ENCODE results near the gene HSD11B1.

The HSD11B1 gene

DNA sequence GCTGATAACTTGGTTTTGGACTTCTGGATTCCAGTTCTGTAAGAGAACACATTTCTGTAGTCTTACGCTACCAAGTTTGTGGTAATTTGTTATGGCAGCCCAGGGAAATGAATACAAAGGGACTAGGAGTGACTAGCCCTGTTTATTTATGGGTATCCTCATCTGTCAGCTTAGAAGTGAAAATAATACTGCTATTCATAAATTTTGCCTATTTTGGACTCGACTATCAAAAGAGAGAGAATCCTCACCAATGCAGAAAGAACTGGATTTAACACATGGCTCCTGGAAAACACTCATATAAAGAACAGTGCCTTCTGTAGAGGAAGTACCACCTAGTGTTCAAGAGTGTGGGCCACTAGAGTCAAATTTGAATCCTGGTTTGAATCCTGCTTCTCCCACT lies 22.6 kb downstream of the HSD11B1 start:
- DNase-seq (ENCODE audit: low spot score): no peak

GRCh38 chr1:209727785-209728184 lies 23.1 kb downstream of the HSD11B1 start:
- no peak for DNase-seq (ENCODE audit: low spot score)

- DNase-seq (ENCODE audit: low spot score): no peak
These were observed 23.8 kb downstream of the HSD11B1 start for GRCh38 chr1:209728466-209728865.

DNA sequence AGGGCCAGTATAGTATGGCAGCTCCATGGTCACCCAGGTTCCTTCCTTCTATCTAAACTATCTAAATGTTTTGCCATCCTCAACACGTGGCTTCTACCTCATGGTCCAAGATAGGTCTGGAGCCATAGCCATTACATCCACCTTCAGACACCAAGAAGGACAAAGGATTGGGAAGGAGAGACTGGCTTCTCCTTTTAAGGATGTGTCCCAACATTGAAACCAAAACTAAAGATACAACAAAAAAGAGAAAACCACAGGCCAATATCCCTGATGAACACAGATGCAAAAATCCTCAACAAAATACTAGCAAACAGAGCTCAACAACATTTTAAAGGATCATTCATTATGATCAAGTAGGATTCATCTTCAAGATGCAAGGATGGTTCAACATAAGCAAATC lies 24.8 kb downstream of the HSD11B1 start:
- DNase-seq (ENCODE audit: low spot score): no peak

- DNase-seq (ENCODE audit: low spot score): no peak
These were observed 28.1 kb downstream of the HSD11B1 start for GRCh38 chr1:209732725-209733124.

DNA sequence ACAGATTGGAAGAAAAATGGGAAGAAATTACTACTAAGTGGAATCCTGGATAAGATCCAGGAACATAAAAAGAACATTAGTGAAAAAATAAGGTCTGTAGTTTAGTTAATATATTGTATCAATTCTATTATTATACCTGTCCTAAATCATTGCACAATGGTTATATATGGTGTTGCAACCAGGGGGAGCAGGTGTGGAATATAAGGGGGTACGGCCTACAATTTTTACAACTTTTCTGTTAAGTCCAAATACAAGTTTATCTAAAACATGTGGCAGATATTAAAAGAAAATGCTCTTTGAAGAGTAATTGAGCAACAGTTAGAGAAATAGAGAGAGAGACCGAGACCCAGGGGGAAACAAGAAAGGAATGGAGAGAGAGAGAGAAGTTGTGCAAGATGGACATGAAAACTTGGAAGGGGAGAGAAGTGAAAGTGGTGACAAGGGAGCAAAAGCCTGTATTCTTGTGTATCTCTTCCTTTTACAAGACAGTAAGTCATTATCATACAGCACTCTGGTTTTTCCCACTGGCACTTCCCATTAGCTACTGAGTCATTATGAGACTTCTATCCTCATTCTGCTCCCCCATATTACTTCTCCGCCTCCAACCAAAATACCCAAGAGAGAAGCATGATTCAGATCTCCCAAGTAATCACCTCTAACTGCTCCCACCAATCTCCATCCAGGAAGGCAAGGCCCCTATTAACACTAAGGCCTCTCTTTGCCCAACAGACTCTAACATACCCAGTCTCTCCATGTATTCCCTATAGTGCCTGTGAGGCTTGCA lies 29.0 kb downstream of the HSD11B1 start:
- no peak for DNase-seq (ENCODE audit: low spot score)

DNA sequence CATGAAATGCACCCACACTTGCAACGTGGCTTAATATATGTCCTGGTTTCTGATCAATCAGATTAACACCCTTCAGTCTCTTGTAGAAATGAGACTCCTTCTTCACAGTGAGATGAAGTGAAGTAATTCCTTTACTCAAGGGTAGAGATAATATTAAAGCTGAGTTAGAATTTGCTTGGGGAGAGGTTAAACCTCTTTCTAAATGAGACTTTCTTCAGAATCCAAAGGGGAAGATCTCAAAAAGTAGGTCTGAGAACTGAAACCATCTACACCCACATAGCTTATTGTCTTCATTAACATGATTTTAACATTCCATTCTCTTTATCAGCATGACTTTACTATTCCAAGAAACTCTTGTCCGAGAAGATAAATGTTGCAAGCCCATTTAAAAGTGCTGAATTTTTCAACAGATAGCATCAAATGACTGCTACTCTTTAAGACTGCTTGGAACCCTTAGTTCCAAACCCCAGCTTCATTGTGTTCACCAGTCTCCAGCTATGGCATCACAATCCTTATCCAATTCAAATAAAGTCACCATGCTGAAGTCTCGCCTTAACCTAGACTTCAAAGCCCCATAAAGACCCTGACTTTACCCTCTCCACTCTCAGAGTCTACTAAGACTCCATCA lies 32.0 kb downstream of the HSD11B1 start:
- no peak for DNase-seq (ENCODE audit: low spot score)

DNA sequence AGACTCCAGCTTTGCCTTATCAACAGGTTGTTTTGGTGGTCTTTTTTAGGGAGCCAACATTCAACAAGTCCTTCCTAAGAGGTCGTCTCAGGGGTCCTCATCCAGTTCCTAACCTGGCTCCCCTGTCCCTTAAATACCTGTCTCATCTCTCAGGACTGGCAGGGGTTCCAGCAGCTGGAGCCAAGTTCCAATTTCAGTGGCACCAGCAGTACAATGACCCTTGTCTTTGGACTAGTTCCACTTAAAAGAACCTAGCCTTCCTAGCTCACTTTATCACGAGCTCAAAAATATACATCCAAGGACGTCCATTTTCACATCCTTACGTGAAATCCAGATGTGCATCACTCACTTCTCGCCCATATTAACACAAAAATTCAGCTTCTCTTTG lies 32.5 kb downstream of the HSD11B1 start:
- DNase-seq (ENCODE audit: low spot score): no peak

DNA sequence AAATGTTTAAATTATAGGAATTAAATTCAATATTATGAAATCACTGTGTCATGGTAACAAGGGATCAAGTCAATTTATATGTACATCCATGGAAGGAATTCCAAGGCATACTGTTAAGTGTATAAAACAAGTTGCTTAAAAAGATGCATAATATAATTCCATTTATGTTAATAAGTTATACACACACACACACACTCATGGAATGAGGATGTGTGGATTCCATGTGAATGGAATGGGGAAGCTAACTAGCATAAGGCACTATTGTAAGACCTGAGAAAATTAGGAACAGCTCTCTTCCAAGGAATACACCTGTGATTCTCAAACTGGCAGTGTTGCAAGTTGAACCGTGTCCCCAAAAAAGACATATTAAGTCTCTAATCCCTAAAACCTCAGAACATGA lies 33.6 kb downstream of the HSD11B1 start:
- no peak for DNase-seq (ENCODE audit: low spot score)

GRCh38 chr1:209741193-209741592 lies 36.5 kb downstream of the HSD11B1 start:
- no peak for DNase-seq (ENCODE audit: low spot score)

DNA sequence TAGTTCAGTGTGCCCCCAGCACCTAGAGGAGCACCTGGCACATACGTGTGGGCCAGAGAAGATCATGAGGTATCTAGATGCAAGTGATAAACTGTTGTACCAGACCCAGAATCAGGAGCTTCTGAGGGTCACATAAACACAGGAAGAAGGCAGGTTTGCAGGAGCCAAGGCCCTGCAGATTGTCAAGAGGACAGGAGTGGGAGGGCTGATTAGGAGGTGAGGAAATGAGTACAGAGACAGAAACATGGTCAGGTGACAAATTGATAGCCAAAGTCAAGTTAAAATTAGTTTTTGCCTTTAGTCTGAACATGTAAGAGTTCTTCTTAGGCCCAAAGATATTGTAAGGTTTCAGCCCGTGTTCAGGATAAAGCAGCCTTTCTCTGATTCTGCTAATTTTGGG lies 37.2 kb downstream of the HSD11B1 start:
- DNase-seq (ENCODE audit: low spot score): no peak

- no peak for DNase-seq (ENCODE audit: low spot score)
These were observed 37.9 kb downstream of the HSD11B1 start for GRCh38 chr1:209742409-209743144.

DNA sequence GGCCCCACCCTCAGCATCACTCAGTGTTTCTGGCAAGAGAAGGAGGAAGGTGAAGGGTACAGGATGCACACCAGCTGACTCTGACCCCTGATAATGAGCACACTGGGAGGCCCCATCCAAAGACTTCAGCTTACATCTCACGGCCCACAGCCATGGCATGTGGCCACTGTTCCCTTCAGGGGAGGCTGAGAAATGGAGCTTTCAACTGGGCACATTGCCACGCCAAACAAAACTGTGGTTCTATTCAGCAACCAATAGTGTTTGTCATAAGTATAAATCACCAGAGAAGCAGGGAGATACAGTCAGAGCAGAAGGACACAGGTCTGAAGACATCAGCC lies 38.5 kb downstream of the HSD11B1 start:
- DNase-seq (ENCODE audit: low spot score): no peak

GRCh38 chr1:209746451-209747165 lies 42.0 kb downstream of the HSD11B1 start:
- DNase-seq (ENCODE audit: low spot score): no peak

- peak; percentile 80 for DNase-seq (ENCODE audit: low spot score)
These were observed 43.1 kb downstream of the HSD11B1 start for GRCh38 chr1:209747580-209748262.

GRCh38 chr1:209748620-209749019 lies 44.0 kb downstream of the HSD11B1 start:
- no peak for DNase-seq (ENCODE audit: low spot score)

GRCh38 chr1:209749205-209749604 lies 44.6 kb downstream of the HSD11B1 start:
- no peak for DNase-seq (ENCODE audit: low spot score)

GRCh38 chr1:209749670-209750323 lies 45.2 kb downstream of the HSD11B1 start:
- no peak for DNase-seq (ENCODE audit: low spot score)

DNA sequence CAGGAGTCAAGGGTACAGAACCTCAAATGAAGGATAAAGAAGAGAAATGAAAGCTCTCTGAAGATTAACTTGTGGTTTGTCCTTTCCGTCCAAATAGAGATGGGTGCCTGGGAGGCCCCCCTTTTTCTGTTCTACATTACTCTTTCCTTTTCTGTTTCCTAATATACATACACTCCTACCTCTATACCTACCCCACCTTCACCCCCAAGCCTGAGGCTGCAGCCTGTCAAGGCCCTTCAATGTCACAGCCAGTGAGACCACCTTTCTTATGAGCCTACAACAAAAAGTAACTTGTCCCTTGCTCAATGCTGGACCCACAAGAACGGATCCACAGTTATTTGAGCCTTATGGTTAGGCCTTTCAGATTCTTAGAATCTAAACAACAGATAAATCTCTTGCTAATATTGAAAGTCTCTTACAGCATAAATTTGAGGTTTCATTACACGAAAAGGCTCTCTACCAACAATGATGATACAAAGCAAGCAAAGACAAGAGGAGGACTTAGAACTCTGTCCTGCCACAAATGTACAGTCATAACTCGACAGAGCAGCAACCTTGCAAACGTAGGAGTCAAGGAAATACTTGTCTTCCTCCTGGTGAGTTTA lies 47.1 kb downstream of the HSD11B1 start:
- DNase-seq (ENCODE audit: low spot score): no peak

- DNase-seq (ENCODE audit: low spot score): no peak
These were observed 48.2 kb downstream of the HSD11B1 start for GRCh38 chr1:209752890-209753289.

DNA sequence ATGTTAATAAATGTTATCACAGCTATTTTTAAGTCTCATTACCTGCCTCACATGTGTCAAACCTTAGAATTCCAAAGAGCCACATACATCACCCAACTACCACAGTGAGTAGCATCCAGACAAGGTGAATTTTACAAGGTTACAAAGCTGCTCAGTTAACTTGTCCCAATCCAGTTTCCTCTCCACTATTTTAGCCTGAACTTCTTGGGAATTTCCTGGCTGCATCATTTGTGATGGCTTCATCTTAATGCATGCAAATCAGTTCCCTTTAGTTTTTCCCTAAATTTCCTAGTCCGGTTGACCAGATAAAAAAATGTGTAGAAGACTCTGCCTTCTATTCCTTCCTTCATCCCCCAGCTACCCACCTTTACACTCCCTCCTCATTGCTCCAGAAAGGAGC lies 50.6 kb downstream of the HSD11B1 start:
- no peak for DNase-seq (ENCODE audit: low spot score)
